Measurements from ENCODE around the gene PIGU.
"Not testable (repeated sequence)": the region's sequence is repeated elsewhere in the genome, so short reads cannot be mapped to it uniquely, and the experiment has no call there.

The PIGU gene

GRCh38 chr20:34622821-34623451 lies 54.0 kb downstream of the PIGU start:
- no peak for TF ChIP-seq CTCF (IDR thresholded peaks at IDR 0.05; ENCODE audit: low read depth, low read length)
- TF ChIP-seq MYC (IDR thresholded peaks at IDR 0.05; ENCODE audit: low read depth, low read length), result peak; percentile 36; the same call in 1 of the 2 replicates
- DNase-seq (ENCODE audit: low read depth), result peak; percentile 93
- H3K4me3 ChIP-seq (ENCODE audit: low read depth, low read length), result peak overlapping the region; percentile 16

- no peak for TF ChIP-seq CTCF (IDR thresholded peaks at IDR 0.05; ENCODE audit: low read depth, low read length)
- no peak for TF ChIP-seq POLR2A (IDR thresholded peaks at IDR 0.05; ENCODE audit: extremely low read depth, insufficient read length)
- no peak for TF ChIP-seq MYC (IDR thresholded peaks at IDR 0.05; ENCODE audit: low read depth, low read length)
- no peak for TF ChIP-seq MAX (IDR thresholded peaks at IDR 0.05; ENCODE audit: low read depth, low read length)
- peak; percentile 39 for DNase-seq (ENCODE audit: low read depth)
- H3K4me3 ChIP-seq (ENCODE audit: low read depth, low read length), result no peak overlapping the region
Measured at GRCh38 chr20:34621383-34622367, 55.2 kb downstream of the PIGU start.

GRCh38 chr20:34621036-34621343 lies 55.9 kb downstream of the PIGU start:
- DNase-seq (ENCODE audit: low read depth), result no peak
- TF ChIP-seq MAX (IDR thresholded peaks at IDR 0.05; ENCODE audit: low read depth, low read length) (no peak), POLR2A (IDR thresholded peaks at IDR 0.05; ENCODE audit: extremely low read depth, insufficient read length) (no peak), MYC (IDR thresholded peaks at IDR 0.05; ENCODE audit: low read depth, low read length) (no peak), CTCF (IDR thresholded peaks at IDR 0.05; ENCODE audit: low read depth, low read length) (no peak)
- H3K4me3 ChIP-seq (ENCODE audit: low read depth, low read length), result no peak overlapping the region

- peak; percentile 62 for DNase-seq (ENCODE audit: low read depth)
- no peak for TF ChIP-seq CTCF (IDR thresholded peaks at IDR 0.05; ENCODE audit: low read depth, low read length)
- no peak for TF ChIP-seq MYC (IDR thresholded peaks at IDR 0.05; ENCODE audit: low read depth, low read length)
- no peak for TF ChIP-seq MAX (IDR thresholded peaks at IDR 0.05; ENCODE audit: low read depth, low read length)
- TF ChIP-seq POLR2A (IDR thresholded peaks at IDR 0.05; ENCODE audit: extremely low read depth, insufficient read length), result no peak
- H3K4me3 ChIP-seq (ENCODE audit: low read depth, low read length), result no peak overlapping the region
Measured at GRCh38 chr20:34618676-34619075, 58.2 kb downstream of the PIGU start.

- DNase-seq (ENCODE audit: low read depth), result not testable (repeated sequence)
Measured at GRCh38 chr20:34616913-34617312, 60.0 kb downstream of the PIGU start.

GRCh38 chr20:34615477-34615876 lies 61.4 kb downstream of the PIGU start:
- H3K4me3 ChIP-seq (ENCODE audit: low read depth, low read length), result no peak overlapping the region
- DNase-seq (ENCODE audit: low read depth), result no peak

More at GRCh38 chr20:34616913-34617312, 60.0 kb downstream of the PIGU start:
- H3K4me3 ChIP-seq (ENCODE audit: low read depth, low read length), result not testable (repeated sequence)

GRCh38 chr20:34611976-34612375 lies 64.9 kb downstream of the PIGU start:
- H3K4me3 ChIP-seq (ENCODE audit: low read depth, low read length); DNase-seq (ENCODE audit: low read depth): not testable (repeated sequence)

More at GRCh38 chr20:34615477-34615876, 61.4 kb downstream of the PIGU start:
- TF ChIP-seq CTCF (IDR thresholded peaks at IDR 0.05; ENCODE audit: low read depth, low read length) (no peak), MAX (IDR thresholded peaks at IDR 0.05; ENCODE audit: low read depth, low read length) (no peak), MYC (IDR thresholded peaks at IDR 0.05; ENCODE audit: low read depth, low read length) (no peak), POLR2A (IDR thresholded peaks at IDR 0.05; ENCODE audit: extremely low read depth, insufficient read length) (no peak)
